Measurements from ENCODE around the gene ELP5. TPM values are rescaled to one million over a fixed set of nuclear protein-coding genes. Genes with fewer than 3 reads are reported as not detected.

ELP5 gene
- total RNA-seq, 1 donor: 35.6 TPM

DNA sequence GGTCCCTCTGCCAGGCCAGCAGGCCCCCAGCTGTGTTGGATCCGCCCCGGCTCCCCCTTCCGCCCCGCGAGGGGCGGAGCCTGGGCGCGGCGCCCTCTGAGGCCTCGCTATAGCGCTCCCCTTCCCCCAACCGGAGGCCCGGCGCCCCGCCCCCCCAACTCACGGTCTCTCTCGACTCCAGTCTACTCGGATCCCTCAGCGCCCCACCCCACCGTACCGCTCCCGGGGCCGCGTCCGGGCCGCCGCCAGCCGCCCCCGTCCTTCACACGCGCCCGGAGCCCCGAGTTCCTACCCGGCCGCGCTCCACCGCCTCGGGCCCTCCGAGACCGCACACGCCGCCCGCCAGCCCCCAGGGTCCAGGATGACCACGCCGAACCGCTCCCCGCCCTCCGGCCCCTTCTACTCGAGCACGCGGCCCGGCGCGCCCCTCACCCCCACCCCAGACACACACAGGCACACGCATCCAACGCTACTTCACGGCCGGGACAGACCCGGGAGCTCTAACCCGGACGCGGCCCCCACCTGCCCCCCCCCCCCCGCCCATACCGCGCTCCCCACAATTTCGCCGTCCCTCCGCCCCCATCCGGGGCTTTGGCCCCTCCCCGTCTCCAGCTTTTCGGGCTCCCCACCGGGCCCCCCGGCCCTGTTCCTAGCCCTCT is 14.1 kb upstream of the ELP5 start:
- peak; percentile 54 for DNase-seq (ENCODE audit: low read depth)
- H3K4me3 ChIP-seq (ENCODE audit: low read depth, low read length): peak overlapping the region; percentile 89
- TF ChIP-seq, protein P1, sequence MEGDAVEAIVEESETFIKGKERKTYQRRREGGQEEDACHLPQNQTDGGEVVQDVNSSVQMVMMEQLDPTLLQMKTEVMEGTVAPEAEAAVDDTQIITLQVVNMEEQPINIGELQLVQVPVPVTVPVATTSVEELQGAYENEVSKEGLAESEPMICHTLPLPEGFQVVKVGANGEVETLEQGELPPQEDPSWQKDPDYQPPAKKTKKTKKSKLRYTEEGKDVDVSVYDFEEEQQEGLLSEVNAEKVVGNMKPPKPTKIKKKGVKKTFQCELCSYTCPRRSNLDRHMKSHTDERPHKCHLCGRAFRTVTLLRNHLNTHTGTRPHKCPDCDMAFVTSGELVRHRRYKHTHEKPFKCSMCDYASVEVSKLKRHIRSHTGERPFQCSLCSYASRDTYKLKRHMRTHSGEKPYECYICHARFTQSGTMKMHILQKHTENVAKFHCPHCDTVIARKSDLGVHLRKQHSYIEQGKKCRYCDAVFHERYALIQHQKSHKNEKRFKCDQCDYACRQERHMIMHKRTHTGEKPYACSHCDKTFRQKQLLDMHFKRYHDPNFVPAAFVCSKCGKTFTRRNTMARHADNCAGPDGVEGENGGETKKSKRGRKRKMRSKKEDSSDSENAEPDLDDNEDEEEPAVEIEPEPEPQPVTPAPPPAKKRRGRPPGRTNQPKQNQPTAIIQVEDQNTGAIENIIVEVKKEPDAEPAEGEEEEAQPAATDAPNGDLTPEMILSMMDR (IDR thresholded peaks at IDR 0.05; ENCODE audit: insufficient read depth, low read length): no peak

DNA sequence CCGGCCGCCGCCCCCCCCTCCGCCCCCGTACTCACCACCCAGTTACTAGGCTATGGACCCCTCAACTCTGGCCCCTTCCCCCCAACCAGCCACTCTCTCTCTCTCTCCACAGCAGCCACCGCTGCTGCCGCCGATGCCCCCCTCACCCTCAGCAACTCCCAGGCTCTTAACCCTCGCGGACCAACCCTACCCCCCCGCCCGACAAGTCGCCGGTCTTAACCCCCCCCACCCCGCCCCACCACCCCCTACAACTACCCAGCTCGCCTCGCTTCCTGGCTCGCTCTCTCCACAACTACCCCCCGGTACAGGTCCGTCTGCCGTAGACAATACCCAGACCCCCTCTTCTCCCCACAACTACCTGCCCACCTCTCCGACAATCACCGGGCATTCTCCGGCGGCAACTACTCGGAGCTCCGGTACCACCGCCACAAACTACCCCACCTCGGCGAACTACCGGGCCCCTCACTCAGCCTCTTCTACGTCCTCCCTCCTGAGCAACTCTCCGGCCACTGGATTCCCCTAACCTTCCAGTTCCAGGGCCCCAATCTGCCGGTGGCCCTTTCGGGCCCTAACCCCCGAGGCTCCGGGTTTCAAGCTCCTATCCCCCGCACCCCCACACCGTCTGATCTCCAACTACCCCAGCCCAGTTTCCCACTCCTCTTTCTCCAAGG is 13.5 kb upstream of the ELP5 start:
- no peak for DNase-seq (ENCODE audit: low read depth)
- TF ChIP-seq, protein P1 (IDR thresholded peaks at IDR 0.05; ENCODE audit: insufficient read depth, low read length): no peak
- peak overlapping the region; percentile 89 for H3K4me3 ChIP-seq (ENCODE audit: low read depth, low read length)

DNA sequence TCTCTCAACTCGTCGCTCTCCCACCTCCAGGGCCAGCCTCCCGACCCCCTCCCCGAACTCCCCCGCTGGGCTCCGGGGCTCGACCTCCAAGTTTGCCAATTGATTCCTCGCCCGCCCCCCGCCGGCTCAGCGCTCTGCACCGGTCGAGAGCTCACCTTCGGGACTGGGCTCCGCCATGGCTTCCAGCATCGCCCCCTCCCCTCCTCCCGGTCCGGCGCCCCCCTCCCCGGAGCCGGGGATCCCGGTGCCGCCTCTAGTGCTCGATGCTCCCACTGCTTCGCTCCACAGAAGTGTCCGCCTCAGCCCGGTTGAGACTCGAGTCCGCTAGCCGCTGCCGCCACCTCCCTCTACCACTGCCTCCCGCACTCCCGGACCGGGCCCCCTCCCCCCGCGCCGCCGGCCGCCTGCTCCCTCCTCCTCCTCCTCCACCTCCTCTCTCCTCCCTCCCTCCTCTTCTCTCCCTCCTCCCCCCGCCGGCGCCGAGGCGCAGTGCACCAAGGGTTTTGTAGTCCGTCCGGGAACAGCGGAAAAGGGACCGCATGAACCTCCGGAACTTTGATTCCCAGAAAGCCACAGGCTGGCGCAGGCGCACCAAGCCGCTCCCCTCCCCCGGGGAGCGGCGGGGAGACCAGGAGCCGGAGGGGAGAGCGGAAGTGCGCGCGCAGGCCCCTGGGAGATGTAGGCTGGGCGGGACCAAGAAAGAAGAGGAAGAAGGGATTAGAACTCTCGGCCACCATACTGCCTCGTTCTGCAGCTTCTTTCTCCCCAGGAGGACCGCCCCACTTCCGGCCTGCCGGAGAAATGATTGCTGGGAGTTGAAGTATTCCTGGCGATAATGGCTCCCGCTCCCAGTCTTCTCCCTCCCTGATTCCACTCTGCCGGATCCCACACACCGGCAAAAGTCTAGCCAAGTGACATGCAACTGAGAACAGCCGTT is 12.7 kb upstream of the ELP5 start, which contains the start of gene PHF23:
TSS of gene PHF23 (minus strand) at position 367 of the 937 bp plus-strand sequence. CDS start at position 189, 178 bp downstream.
- TF ChIP-seq, protein P1 (IDR thresholded peaks at IDR 0.05; ENCODE audit: insufficient read depth, low read length): no peak
- peak within 1 kb of the TSS; percentile 99 for H3K4me3 ChIP-seq (ENCODE audit: low read depth, low read length)
- peak; percentile 99 for DNase-seq (ENCODE audit: low read depth)

DNA sequence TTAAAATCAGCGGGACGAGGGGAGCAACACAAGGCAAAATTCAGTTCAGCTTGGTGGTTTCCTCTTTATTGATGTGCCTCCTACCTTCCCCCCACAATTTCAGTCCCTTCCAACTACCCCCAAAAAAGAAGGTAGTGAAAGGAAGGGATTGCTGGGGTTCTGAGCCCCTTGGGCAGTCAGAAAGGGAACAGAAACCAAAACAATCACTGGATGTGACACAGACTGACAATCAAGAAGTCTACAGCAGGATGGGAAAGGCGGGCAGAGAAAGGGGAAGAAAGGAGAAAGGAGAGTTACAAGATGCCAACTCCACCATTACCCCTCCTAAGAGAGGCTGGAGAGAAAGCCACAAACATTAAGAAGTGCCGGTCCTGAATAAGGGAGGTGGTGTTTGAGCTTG is 11.6 kb upstream of the ELP5 start:
- TF ChIP-seq, protein P1 (IDR thresholded peaks at IDR 0.05; ENCODE audit: insufficient read depth, low read length): no peak
- H3K4me3 ChIP-seq (ENCODE audit: low read depth, low read length): peak overlapping the region; percentile 99
- DNase-seq (ENCODE audit: low read depth): no peak

DNA sequence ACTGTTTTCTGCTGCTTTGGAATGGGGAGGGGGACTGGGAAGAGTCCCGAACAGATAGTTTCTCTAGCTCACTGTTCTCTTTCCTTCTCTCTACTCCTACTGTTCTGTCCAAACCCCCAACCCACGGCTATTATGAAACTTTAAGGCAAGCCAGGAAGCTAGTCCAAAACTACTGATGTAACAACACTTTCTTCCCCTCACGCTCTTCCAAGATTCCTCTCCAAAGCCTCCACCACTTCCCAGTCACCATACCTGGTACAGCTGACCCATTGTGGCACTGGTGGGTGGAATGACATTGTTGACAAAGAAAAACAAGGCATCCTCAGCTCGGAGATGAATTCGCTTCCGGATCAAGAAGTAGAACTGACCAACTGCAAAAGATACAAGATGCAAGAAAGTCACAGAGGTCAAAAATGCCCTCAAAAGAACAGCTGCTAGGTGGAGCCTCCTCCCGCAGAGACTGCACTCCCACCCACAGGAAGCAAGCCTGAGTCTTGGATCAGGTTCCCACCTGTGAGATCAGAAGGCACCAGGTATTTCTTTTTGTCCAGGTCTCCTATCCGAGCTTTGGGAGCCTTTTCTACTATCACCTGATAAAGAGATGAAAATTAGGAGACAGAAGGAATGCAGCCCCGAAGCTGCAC is 10.8 kb upstream of the ELP5 start:
- peak; percentile 52 for DNase-seq (ENCODE audit: low read depth)
- H3K4me3 ChIP-seq (ENCODE audit: low read depth, low read length): peak overlapping the region; percentile 99
- TF ChIP-seq, protein P1 (IDR thresholded peaks at IDR 0.05; ENCODE audit: insufficient read depth, low read length): no peak

Data from fibroblast of the aortic adventitia (primary cell).